LNCaP clone FGC (cell line): ENCODE data around the gene KIF1B.

Experiments used
- DNase-seq: peaks from one replicate; pipeline ENCODE4 v3.0.0-alpha.2; 2011; ENCODE audit warnings: low read depth
- H3K4me3 ChIP-seq: 2 replicates; pipeline ENCODE4 v1.5.1; 2011; ENCODE audit warnings: mild to moderate bottlenecking, low read depth, low read length, control low read depth
- CTCF ChIP-seq: IDR thresholded peaks from 2 replicates; pipeline ENCODE4 v1.5.1; 2012; ENCODE audit warnings: mild to moderate bottlenecking; ENCODE audit not compliant: control insufficient read depth, insufficient read depth; ENCODE audit errors: extremely low read depth

Gene KIF1B

DNA sequence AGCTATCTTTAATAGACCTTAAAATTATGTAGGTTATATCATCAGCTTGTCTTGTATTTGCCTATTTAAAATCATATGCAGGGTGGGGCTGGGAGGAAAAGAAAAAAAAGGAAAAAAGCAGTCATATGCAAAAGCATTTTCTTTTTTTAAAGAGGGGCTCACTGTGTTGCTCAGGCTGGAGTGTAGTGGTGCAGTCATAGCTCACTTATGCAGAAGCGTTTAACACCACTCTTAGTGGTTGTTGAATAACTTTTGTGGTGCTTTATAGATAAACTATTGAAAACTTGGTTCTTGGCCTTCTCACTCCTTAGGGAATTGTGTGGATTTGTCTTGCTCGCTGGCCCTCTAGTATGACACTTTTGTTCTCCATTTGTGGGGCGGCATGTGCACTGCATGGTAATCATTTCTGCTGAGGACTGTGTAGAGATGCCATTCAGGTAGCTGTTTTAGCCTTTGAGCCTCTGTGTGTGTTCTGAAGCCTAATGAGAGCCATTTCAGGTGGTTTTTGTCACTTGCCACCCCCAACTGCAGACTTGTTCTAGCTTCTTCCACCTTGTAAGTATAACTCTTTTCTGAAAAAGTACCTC, 77.8 kb downstream of the KIF1B start:
- no peak for DNase-seq
- H3K4me3 ChIP-seq, result no peak overlapping the region
- no peak for TF ChIP-seq CTCF

GRCh38 chr1:10291705-10292104, 81.3 kb downstream of the KIF1B start:
- TF ChIP-seq CTCF, result no peak
- DNase-seq, result no peak
- H3K4me3 ChIP-seq, result peak overlapping the region; percentile 1; the same call in 1 of the 2 replicates

GRCh38 chr1:10292188-10292587, 81.8 kb downstream of the KIF1B start:
- H3K4me3 ChIP-seq, result peak overlapping the region; percentile 1; the same call in 1 of the 2 replicates
- no peak for TF ChIP-seq CTCF
- peak; percentile 72 for DNase-seq

GRCh38 chr1:10295481-10296085, 85.2 kb downstream of the KIF1B start:
- TF ChIP-seq CTCF, result no peak
- DNase-seq, result no peak
- H3K4me3 ChIP-seq, result no peak overlapping the region

DNA sequence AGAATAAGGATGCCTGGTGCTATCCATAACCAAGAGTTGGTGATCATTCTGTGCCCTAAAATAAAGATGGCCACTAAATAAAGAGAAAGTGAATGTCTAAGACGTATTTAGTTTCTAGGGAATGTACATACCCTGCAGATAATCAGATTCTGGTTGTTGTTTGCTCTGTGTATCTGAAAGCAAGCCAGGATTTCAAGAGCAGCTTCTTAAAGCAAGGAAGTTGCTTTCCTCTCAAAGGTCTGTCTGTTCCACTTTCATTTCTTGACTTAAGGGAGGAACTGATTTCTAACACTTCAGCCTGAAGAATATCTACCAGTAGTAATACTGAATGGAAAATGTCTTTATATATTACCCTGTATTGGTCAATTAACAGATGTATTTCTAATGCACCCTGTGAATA, 88.8 kb downstream of the KIF1B start:
- DNase-seq, result peak; percentile 86
- no peak overlapping the region for H3K4me3 ChIP-seq
- TF ChIP-seq CTCF, result no peak

DNA sequence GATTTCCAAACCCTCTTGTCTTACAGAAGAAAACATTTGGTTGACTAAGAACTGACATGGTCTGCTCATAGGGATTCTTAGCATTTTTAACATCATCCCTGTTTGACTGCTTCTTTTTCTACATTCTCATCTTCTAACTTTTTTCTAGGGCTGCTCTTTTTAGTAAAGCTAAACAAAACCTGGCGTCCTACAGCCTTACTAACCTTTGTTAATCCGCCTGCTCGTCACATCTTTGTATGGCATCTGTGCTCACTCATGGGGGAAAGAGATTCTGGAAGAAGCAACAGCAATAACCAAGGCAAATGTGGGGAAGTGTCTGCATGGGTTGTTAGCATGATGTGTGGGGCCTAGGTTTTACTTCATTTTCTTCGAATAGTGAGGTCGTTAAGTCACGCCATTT, 92.0 kb downstream of the KIF1B start:
- no peak for TF ChIP-seq CTCF

GRCh38 chr1:10304295-10304694, 93.9 kb downstream of the KIF1B start:
- H3K4me3 ChIP-seq, result no peak overlapping the region
- DNase-seq, result no peak
- no peak for TF ChIP-seq CTCF

More for the DNA sequence above, 92.0 kb downstream of the KIF1B start:
- H3K4me3 ChIP-seq, result no peak overlapping the region
- no peak for DNase-seq
